Small intestine (tissue), 7 donors: ENCODE results near the gene MFRP. TPM values are rescaled to one million over a fixed set of nuclear protein-coding genes. Genes with fewer than 3 reads are reported as not detected.

Source experiments
- DNase-seq, 2 donors: peaks; one replicate each; pipeline versions ENCODE4 v3.0.0 to v3.0.0-alpha.2; 2013
- FAIRE-seq: peaks from 2 replicates; lab custom pipeline; 2012; peaks lifted over from hg19 to GRCh38; lab: Jason Lieb, UNC
- H3K27ac ChIP-seq, 3 donors: one replicate each; pipeline ENCODE4 v1.5.1; 2013; ENCODE audit warnings: low read length in 2 of 3, mild to moderate bottlenecking in 2 of 3, control low read depth in 1 of 3, inconsistent platforms in 1 of 3, low read depth in 1 of 3, moderate library complexity in 1 of 3
- H3K27me3 ChIP-seq, 3 donors: one replicate each; pipeline ENCODE4 v1.6.1; 2013; ENCODE audit warnings: low read length in 3 of 3, inconsistent platforms in 1 of 3; ENCODE audit not compliant: control insufficient read depth in 3 of 3, insufficient read depth in 3 of 3
- H3K36me3 ChIP-seq, 3 donors: one replicate each; pipeline ENCODE4 v1.6.1; 2013; ENCODE audit warnings: low read length in 3 of 3, inconsistent platforms in 1 of 3, low read depth in 1 of 3, mild to moderate bottlenecking in 1 of 3, moderate library complexity in 1 of 3; ENCODE audit not compliant: control insufficient read depth in 3 of 3, insufficient read depth in 2 of 3
- H3K4me1 ChIP-seq, 3 donors: one replicate each; pipeline ENCODE4 v1.6.1; 2013; ENCODE audit warnings: low read length in 2 of 3, inconsistent platforms in 1 of 3, low read depth in 1 of 3, mild to moderate bottlenecking in 1 of 3, moderate library complexity in 1 of 3; ENCODE audit not compliant: control insufficient read depth in 3 of 3, insufficient read depth in 2 of 3
- H3K4me3 ChIP-seq, 3 donors: one replicate each; pipeline ENCODE4 v1.5.1; 2013; ENCODE audit warnings: low read length in 3 of 3, control low read depth in 1 of 3, inconsistent platforms in 1 of 3, low read depth in 1 of 3, mild to moderate bottlenecking in 1 of 3, moderate library complexity in 1 of 3
- H3K9me3 ChIP-seq, 2 donors: one replicate each; pipeline ENCODE4 v1.6.1; 2013; ENCODE audit warnings: low read depth in 1 of 2, low read length in 1 of 2; ENCODE audit not compliant: control insufficient read depth in 2 of 2, insufficient read depth in 1 of 2
- WGBS, 3 donors: extraction: QIAGEN DNeasy Blood & Tissue Kit; methylation state at CpG; one replicate each; pipeline ENCODE4 v1.1.7; 2013; 5-methylcytosine and 5-hydroxymethylcytosine counted together
- polyA plus RNA-seq, 4 donors: library from polyadenylated mRNA; stranded (reverse) in 3 of 4; unstranded in 1 of 4; fragments of 200-250 nt in 3 of 4; fragments of 120-200 nt in 1 of 4; gene quantifications; one replicate each; pipeline versions ENCODE4 v1.2.1 to v1.2.3, GENCODE V29; 2013
- donor health status: healthy with polysubstance abuse.
- donor health status: control.
- donor health status: control.
- donor health status: Bipolar disorder and iron deficiency.
- donor health status: healthy.

MFRP gene
- polyA plus RNA-seq, 4 donors, result 0.03 TPM; not detected in 3

DNA sequence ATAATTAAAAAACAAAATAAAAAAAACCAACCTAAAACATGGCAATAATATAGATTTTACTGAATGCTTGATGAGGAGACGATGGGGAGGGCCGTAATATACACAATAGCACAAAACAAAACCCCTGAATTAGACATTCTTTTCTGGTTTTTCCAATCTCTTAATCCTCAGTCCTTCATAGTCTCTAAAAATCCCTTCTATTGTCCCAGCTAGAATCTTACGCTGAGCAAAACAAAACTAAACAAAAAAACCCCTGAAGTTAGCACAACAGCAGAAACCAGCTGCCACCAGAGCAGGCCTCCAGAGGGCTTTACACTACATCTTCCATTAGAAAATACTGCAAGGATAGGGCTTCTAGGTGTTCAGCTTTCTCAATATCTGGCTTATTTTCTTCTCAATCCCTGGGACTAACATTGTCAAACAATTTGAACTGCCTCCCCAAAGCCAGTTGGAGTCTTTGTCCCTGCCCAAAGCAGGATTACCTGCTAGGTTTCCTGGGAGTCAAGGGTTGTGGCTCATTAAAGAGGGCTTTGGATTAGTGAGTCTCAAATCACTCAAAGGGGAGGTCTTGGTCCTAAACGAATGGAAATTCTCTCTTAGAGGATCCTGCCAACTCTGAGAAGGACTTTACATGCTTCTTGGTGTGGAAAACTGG, 14.3 kb downstream of the MFRP start:
- H3K4me3 ChIP-seq, result no peak overlapping the region
- H3K27ac ChIP-seq, result no peak overlapping the region
- WGBS, 3 donors, result 69 to 85% (median 82%) methylated on average over 4 of the region's 4 CpGs
- H3K27me3 ChIP-seq, result no peaks in the 10 kb centered on the region
- DNase-seq, result no peak
- FAIRE-seq, result no peak
- H3K36me3 ChIP-seq, result peaks cover 0 to 20% (median 2%) of the 10 kb centered on the region in 3 donors
- peaks cover 0 to 14% (median 5%) of the 10 kb centered on the region in 3 donors for H3K4me1 ChIP-seq
- no peaks in the 10 kb centered on the region for H3K9me3 ChIP-seq

GRCh38 chr11:119330237-119330636, 16.3 kb downstream of the MFRP start:
- H3K27me3 ChIP-seq, result no peaks in the 10 kb centered on the region
- H3K36me3 ChIP-seq, result peaks cover 0 to under 1% (median 0%) of the 10 kb centered on the region in 3 donors
- FAIRE-seq (no peak), DNase-seq (no peak)
- no peak overlapping the region for H3K27ac ChIP-seq
- 44 to 67% (median 65%) methylated on average over 1 of the region's 1 CpG for WGBS, 3 donors
- peaks cover 0 to 4% (median 4%) of the 10 kb centered on the region in 3 donors for H3K4me1 ChIP-seq
- no peaks in the 10 kb centered on the region for H3K9me3 ChIP-seq
- H3K4me3 ChIP-seq, result no peak overlapping the region

DNA sequence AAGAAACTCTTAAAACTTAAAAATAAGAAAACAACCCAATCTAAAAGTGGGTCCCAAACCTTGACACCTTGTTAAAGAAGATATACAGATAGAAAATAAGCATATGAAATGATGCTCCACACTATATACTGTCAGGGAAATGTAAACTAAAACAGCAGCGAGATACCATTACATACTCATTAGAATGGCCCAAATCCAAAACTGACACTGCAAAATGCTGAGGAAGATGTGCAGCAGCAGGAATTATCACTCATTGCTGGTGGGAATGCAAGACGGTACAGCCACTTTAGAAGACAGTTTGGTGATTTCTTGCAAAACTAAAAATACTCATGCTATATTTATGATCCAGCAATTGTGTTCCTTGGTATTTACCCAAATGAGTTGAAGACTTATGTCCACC, 17.2 kb downstream of the MFRP start:
- no peak for DNase-seq
- Histone ChIP-seq H3K27me3 (no peaks in the 10 kb centered on the region), H3K9me3 (no peaks in the 10 kb centered on the region), H3K4me3 (no peak overlapping the region), H3K4me1 (no peaks in the 10 kb centered on the region), H3K27ac (no peak overlapping the region), H3K36me3 (no peaks in the 10 kb centered on the region)
- 58 to 69% (median 59%) methylated on average over 2 of the region's 2 CpGs for WGBS, 3 donors
- FAIRE-seq, result no peak

GRCh38 chr11:119324189-119324588, 22.3 kb downstream of the MFRP start:
- no peak overlapping the region for H3K4me3 ChIP-seq
- H3K27me3 ChIP-seq, result peaks cover 0 to 22% (median 0%) of the 10 kb centered on the region in 3 donors
- H3K36me3 ChIP-seq, result no peaks in the 10 kb centered on the region
- no peaks in the 10 kb centered on the region for H3K9me3 ChIP-seq
- no peak overlapping the region for H3K27ac ChIP-seq
- 60 to 71% (median 70%) methylated on average over 4 of the region's 4 CpGs for WGBS, 3 donors
- peaks cover 0 to 19% (median 0%) of the 10 kb centered on the region in 3 donors for H3K4me1 ChIP-seq
- no peak for FAIRE-seq
- no peak for DNase-seq

DNA sequence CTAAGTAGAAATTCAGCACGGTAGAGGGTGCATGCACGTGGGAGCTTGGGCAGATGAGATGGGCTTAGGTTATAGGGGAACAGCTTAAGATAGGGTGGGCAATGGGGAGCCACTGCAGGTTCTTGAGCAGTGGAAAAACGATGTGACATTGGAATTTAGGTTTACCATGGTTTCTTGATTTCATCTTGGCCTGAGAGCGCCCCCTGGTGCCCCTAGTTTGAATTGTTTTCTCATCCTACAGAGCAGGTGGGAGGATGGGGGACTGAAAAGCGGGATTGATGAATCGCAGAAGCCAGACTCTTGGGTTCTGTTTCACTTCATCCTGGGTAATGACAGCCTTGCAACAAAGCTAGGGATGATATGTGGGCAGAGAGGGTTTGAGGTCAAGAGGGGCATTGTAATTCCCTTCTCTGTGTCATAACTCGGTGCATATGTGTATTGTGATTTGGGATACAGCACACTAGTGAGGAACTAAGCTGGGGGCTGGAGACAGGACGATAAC, 22.9 kb downstream of the MFRP start:
- Histone ChIP-seq H3K36me3 (no peaks in the 10 kb centered on the region), H3K4me3 (no peak overlapping the region), H3K9me3 (no peaks in the 10 kb centered on the region), H3K27me3 (peaks cover 0 to 28% (median 0%) of the 10 kb centered on the region in 3 donors), H3K4me1 (peaks cover 0 to 25% (median 0%) of the 10 kb centered on the region in 3 donors), H3K27ac (no peak overlapping the region)
- DNase-seq, result peak; percentile 62 to 78
- FAIRE-seq, result no peak
- 17 to 19% (median 19%) methylated on average over 8 of the region's 8 CpGs for WGBS, 3 donors

GRCh38 chr11:119322921-119323531, 23.5 kb downstream of the MFRP start:
- no peaks in the 10 kb centered on the region for H3K36me3 ChIP-seq
- H3K4me1 ChIP-seq, result peaks cover 0 to 28% (median 0%) of the 10 kb centered on the region in 3 donors
- no peak for DNase-seq
- 82 to 88% (median 85%) methylated on average over 18 to 20 of the region's 20 CpGs for WGBS, 3 donors
- H3K27me3 ChIP-seq, result peaks cover 0 to 32% (median 0%) of the 10 kb centered on the region in 3 donors
- no peak overlapping the region for H3K27ac ChIP-seq
- FAIRE-seq, result no peak
- H3K4me3 ChIP-seq, result no peak overlapping the region
- no peaks in the 10 kb centered on the region for H3K9me3 ChIP-seq

DNA sequence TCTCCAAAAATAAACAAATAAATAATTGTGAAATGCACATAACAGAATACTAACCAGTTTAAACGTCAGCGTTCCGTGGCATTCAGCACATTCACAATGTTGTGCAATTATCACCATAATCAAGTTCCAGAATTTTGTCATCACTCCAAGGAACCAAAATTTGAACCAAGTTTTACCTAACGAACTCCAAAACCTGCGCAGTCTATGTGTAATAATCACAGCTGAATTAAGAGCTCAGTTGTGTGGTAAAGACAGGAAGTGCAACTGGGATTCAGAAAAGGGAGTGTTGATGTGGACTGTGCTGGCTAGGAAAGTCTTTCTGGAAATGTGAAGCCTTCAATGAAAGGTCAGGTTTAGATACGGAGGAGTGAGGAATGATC, 24.2 kb downstream of the MFRP start:
- no peak for DNase-seq
- no peaks in the 10 kb centered on the region for H3K36me3 ChIP-seq
- peaks cover 0 to 39% (median 3%) of the 10 kb centered on the region in 3 donors for H3K27me3 ChIP-seq
- no peaks in the 10 kb centered on the region for H3K9me3 ChIP-seq
- peak overlapping the region in 1 of 3 donors; percentile 64 for H3K27ac ChIP-seq
- no peak for FAIRE-seq
- H3K4me1 ChIP-seq, result peaks cover 0 to 35% (median 0%) of the 10 kb centered on the region in 3 donors
- WGBS, 3 donors, result 57 to 74% (median 64%) methylated on average over 6 of the region's 6 CpGs
- no peak overlapping the region for H3K4me3 ChIP-seq

- no peaks in the 10 kb centered on the region for H3K36me3 ChIP-seq
- 2 to 4% (median 3%) methylated on average over 49 to 60 of the region's 60 CpGs for WGBS, 3 donors
- no peaks in the 10 kb centered on the region for H3K9me3 ChIP-seq
- H3K27me3 ChIP-seq, result peaks cover 2 to 49% (median 9%) of the 10 kb centered on the region in 3 donors
- FAIRE-seq (no peak), DNase-seq (peak; percentile 40 to 71)
- H3K27ac ChIP-seq, result peak overlapping the region; percentile 42 to 79 (median 69)
- peaks cover 0 to 44% (median 0%) of the 10 kb centered on the region in 3 donors for H3K4me1 ChIP-seq
- H3K4me3 ChIP-seq, result peak overlapping the region in 2 of 3 donors; percentile 42 to 51
These were observed 25.6 kb downstream of the MFRP start for GRCh38 chr11:119320776-119321524.
